ENCODE data around the gene C2CD3.

GRCh38 chr11:74134661-74135060 is 36.1 kb downstream of the C2CD3 start:
- TF ChIP-seq CTCF (IDR thresholded peaks at IDR 0.05; ENCODE audit: low read depth, low read length, missing input control) (no peak), EGR1 (IDR thresholded peaks at IDR 0.05; ENCODE audit: low read depth in 2 of 2) (no peak), SP1 (IDR thresholded peaks at IDR 0.05) (no peak), JUND (IDR thresholded peaks at IDR 0.05) (no peak), RAD21 (IDR thresholded peaks at IDR 0.05) (no peak), ZBTB33 (IDR thresholded peaks at IDR 0.05) (no peak), REST (IDR thresholded peaks at IDR 0.05) (no peak), YY1 (IDR thresholded peaks at IDR 0.05) (no peak), MAX (IDR thresholded peaks at IDR 0.05) (no peak), HNF4A (conservative IDR thresholded peaks at IDR 0.05) (no peak), FOXA1 (IDR thresholded peaks at IDR 0.05) (no peak), GABPA (IDR thresholded peaks at IDR 0.05 in 1 of 2, conservative IDR thresholded peaks at IDR 0.05 in 1 of 2) (no peak)

All from liver (tissue), 3 donors.